Heart right ventricle (tissue), 16 donors: Measurements from ENCODE around the gene CYP24A1. TPM values are rescaled to one million over a fixed set of nuclear protein-coding genes. Genes with fewer than 3 reads are reported as not detected.

Experiments used
- ATAC-seq, 8 donors: fragments of 200-7000 bp; cut with Tn5 transposase; one replicate each; pipeline ENCODE4 v1.9.1; 2020; ENCODE audit warnings: mild to moderate bottlenecking in 8 of 8, moderate library complexity in 8 of 8, moderate number of reproducible peaks in 1 of 8
- DNase-seq, 2 donors: peaks; one replicate each; pipeline ENCODE4 v3.0.0-alpha.2; 2020
- H3K27ac ChIP-seq, 10 donors: fragments of 200-600 bp; sonication (generic) in 2 of 10; one replicate each; pipeline versions ENCODE4 v1.5.0 to v1.8.0; 2020 to 2022; ENCODE audit warnings: mild to moderate bottlenecking in 3 of 10
- H3K27me3 ChIP-seq, 7 donors: fragments of 200-600 bp; one replicate each; pipeline ENCODE4 v1.8.0; 2021 to 2022; ENCODE audit warnings: mild to moderate bottlenecking in 2 of 7
- H3K36me3 ChIP-seq, 9 donors: fragments of 200-600 bp; sonication (generic) in 1 of 9; one replicate each; pipeline versions ENCODE4 v1.5.0 to v1.8.0; 2020 to 2022; ENCODE audit warnings: mild to moderate bottlenecking in 2 of 9
- H3K4me1 ChIP-seq, 9 donors: fragments of 200-600 bp; sonication (generic) in 1 of 9; one replicate each; pipeline versions ENCODE4 v1.5.0 to v1.8.0; 2020 to 2022; ENCODE audit warnings: mild to moderate bottlenecking in 4 of 9
- H3K4me3 ChIP-seq, 10 donors: fragments of 200-600 bp; sonication (generic) in 2 of 10; one replicate each; pipeline versions ENCODE4 v1.5.0 to v1.8.0; 2020 to 2022; ENCODE audit warnings: mild to moderate bottlenecking in 7 of 10, moderate library complexity in 2 of 10
- H3K9me3 ChIP-seq, 11 donors: fragments of 200-600 bp in 10 of 11; sonication (generic) in 2 of 11; one replicate each; pipeline versions ENCODE4 v1.5.0 to v1.8.0; 2013 to 2022; ENCODE audit warnings: mild to moderate bottlenecking in 2 of 11, control low read depth in 1 of 11, moderate library complexity in 1 of 11
- WGBS, 2 donors: extraction: QIAGEN DNeasy Blood & Tissue Kit; methylation state at CpG; one replicate each; pipeline ENCODE4 v1.1.7; 2013; ENCODE audit warnings: inconsistent platforms in 1 of 2; 5-methylcytosine and 5-hydroxymethylcytosine counted together
- intact Hi-C, 10 donors: fragments of 100-400 bp; cut with DNase I; formaldehyde crosslinking; loops; one replicate each; pipeline versions ENCODE4 v1.11.1 to v1.14.2; 2022
- polyA plus RNA-seq, 2 donors: library from polyadenylated mRNA; stranded (reverse); fragments of 200-250 nt; gene quantifications; one replicate each; pipeline ENCODE4 v1.2.3, GENCODE V29; 2013
- total RNA-seq, 10 donors: library from RNA; stranded (reverse); fragmentation: NEBNext Ultra II Directional in 3 of 10; extraction: Animal tissue kit (Norgen Biotek cat#: 25700) in 3 of 10; gene quantifications; one replicate each; pipeline versions ENCODE4 v1.2.1 to v1.2.4, GENCODE V29; 2021 to 2023
- TF ChIP-seq, protein P1 (sequence below), 9 donors: fragments of 200-600 bp; sonication (generic) in 2 of 9; IDR thresholded peaks; one replicate each; pipeline versions ENCODE4 v1.5.0 to v1.8.0; 2021 to 2022; ENCODE audit warnings: antibody characterized with exemption in 9 of 9, mild to moderate bottlenecking in 5 of 9, moderate library complexity in 1 of 9
- donor health status: Arrhythmogenic right ventricular cardiomyopathy.
- donor health status: ischemic (EF 13 %, LVEDD 7.1; RV severe dilation, severe dysfunction).
- donor health status: healthy with polysubstance abuse.
- donor health status: DM: no; HTN: yes; CAD: no.
- donor health status: DM: no; HTN: no; CAD: no.
- donor health status: ischemic (EF 25% LVEDD 6.9; RV normal size, moderate dysfunction).
- donor health status: ischemic (EF 25% LVEDD 5.7; RV mildly dilated, moderate dysfunction).
- donor health status: healthy.
- donor health status: DM: yes; HTN: yes; CAD: no.
- donor health status: Ischemic cardiomyopathy.
- donor health status: ischemic (EF 35%, LVEDD 5.7; RV mildly dilated, moderate dysfunction).
- donor health status: nonischemic (EF 11% LVEDD 7.7; RV severe dilation, severe dysfunction).
- donor health status: DM: yes; HTN: yes; CAD: no.
- donor health status: PGD.
- donor health status: ischemic (EF 29% LVEDD 5.4; RV normal size, mild dysfunction).
- donor health status: nonischemic (EF 23%, LVEDD 6.1; RV moderate dilation, normal function).

The CYP24A1 gene
- total and polyA plus RNA-seq, 12 donors: not detected

DNA sequence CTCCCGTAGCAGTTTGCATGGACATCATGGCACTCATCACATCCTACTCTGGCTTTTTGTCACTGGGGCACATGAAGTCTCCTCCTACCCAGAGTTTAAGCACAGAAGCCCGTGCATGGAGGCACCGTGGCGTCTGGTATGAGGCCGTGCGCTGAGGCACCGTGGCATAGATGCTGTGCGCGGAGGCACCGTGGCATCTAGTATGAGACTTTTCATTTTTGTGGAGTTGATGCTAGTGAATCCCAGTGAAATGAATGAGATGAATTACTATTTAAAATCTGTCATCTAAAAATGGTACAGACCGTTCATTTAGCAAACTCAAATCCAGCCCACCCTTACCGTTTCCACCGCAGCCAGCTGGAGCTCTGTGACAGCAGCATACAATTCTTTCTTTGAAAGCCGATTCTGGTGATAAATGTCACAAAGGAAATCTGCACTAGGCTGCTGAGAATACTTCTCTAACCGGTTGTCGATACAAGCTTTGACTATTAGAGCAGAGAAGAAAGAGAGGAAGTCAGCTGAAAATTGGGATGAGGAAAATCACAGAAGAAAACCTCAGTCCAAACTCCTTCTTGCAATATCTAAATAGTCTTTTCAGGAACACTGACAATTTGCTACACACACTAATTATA lies 11.3 kb downstream of the CYP24A1 start:
- 70 to 73% methylated on average over 16 of the region's 16 CpGs for WGBS, 2 donors
- no peak overlapping the region for H3K27ac ChIP-seq
- DNase-seq (no peak), ATAC-seq (no peak)
- H3K9me3 ChIP-seq: no peaks in the 10 kb centered on the region
- intact Hi-C loops: loop anchor here in 1 of 10 donors (5.0 kb wide), 1 partner anchor 1785 kb away; no protein-coding TSS in a partner anchor
- no peaks in the 10 kb centered on the region for H3K36me3 ChIP-seq
- H3K4me3 ChIP-seq: no peak overlapping the region
- TF ChIP-seq, protein P1, sequence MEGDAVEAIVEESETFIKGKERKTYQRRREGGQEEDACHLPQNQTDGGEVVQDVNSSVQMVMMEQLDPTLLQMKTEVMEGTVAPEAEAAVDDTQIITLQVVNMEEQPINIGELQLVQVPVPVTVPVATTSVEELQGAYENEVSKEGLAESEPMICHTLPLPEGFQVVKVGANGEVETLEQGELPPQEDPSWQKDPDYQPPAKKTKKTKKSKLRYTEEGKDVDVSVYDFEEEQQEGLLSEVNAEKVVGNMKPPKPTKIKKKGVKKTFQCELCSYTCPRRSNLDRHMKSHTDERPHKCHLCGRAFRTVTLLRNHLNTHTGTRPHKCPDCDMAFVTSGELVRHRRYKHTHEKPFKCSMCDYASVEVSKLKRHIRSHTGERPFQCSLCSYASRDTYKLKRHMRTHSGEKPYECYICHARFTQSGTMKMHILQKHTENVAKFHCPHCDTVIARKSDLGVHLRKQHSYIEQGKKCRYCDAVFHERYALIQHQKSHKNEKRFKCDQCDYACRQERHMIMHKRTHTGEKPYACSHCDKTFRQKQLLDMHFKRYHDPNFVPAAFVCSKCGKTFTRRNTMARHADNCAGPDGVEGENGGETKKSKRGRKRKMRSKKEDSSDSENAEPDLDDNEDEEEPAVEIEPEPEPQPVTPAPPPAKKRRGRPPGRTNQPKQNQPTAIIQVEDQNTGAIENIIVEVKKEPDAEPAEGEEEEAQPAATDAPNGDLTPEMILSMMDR (IDR thresholded peaks at IDR 0.05): no peak
- peaks cover 0 to 62% (median 45%) of the 10 kb centered on the region in 7 donors for H3K27me3 ChIP-seq
- no peaks in the 10 kb centered on the region for H3K4me1 ChIP-seq

DNA sequence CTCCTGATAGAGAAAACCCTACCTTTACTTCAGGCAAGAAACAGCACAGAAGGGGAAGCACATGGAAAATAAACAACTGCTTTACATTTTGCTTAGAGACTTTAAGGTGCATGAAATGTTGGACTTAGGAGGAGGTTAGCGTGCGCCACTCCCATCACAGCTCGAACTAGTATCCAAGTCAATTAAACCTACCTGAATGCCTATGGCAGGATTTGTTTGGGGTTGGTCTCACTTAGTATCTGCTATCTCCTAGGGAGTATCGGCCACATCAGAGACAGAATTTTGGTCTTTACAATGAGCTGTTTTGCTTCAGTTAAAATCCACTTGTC lies 12.0 kb downstream of the CYP24A1 start:
- intact Hi-C loops: loop anchor here in 1 of 10 donors (5.0 kb wide), 1 partner anchor 1786 kb away; no protein-coding TSS in a partner anchor
- no peak for ATAC-seq
- Histone ChIP-seq H3K27me3 (peaks cover 0 to 58% (median 39%) of the 10 kb centered on the region in 7 donors), H3K4me3 (no peak overlapping the region), H3K27ac (no peak overlapping the region), H3K9me3 (no peaks in the 10 kb centered on the region), H3K36me3 (no peaks in the 10 kb centered on the region), H3K4me1 (no peaks in the 10 kb centered on the region)
- 93 to 95% methylated on average over 4 of the region's 4 CpGs for WGBS, 2 donors
- DNase-seq: no peak
- TF ChIP-seq, protein P1 (IDR thresholded peaks at IDR 0.05): no peak

DNA sequence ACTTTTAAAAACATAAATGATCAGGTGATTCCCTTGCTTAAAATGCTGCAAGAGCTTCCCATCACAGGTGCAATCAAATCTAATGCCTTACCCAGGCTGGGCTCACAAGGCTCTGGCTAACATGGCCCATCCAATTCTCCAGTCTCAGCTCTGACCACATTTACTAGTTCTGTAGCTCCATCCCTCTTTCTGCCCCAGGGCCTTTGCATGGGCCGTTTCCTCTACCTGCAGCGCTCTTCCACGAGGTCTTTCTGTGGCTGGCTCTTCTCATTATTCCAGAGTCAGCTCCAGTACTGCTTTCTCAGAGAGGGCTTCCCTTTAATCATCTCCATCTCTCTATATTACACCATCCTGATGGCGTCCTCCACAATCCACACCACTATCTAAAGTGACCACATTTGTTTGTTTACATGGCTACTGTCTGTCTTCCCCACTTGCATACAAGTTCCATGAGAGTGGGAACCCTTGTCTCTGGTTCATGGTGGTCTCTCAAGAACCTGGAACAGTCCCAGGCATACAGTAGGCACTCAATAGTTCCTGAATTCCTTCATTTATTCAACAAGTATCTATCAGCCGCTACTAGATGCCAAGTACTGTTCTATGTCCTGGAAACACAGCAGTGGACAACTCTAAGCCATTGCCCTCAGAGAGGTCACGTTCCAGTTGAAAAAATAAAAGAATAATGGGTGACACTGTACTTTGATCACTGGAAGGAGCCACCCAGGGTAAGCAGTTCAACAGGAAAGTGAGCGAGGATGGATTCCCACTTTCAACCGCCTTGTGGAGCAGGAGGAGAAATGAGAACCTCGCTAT lies 12.6 kb downstream of the CYP24A1 start:
- ATAC-seq: no peak
- Histone ChIP-seq H3K36me3 (no peaks in the 10 kb centered on the region), H3K27me3 (peaks cover 0 to 57% (median 36%) of the 10 kb centered on the region in 7 donors), H3K4me3 (no peak overlapping the region), H3K4me1 (no peaks in the 10 kb centered on the region), H3K27ac (no peak overlapping the region), H3K9me3 (no peaks in the 10 kb centered on the region)
- no peak for DNase-seq
- TF ChIP-seq, protein P1 (IDR thresholded peaks at IDR 0.05): no peak
- intact Hi-C loops: loop anchor here in 1 of 10 donors (5.0 kb wide), 1 partner anchor 1786 kb away; no protein-coding TSS in a partner anchor
- 87 to 88% methylated on average over 9 of the region's 9 CpGs for WGBS, 2 donors

DNA sequence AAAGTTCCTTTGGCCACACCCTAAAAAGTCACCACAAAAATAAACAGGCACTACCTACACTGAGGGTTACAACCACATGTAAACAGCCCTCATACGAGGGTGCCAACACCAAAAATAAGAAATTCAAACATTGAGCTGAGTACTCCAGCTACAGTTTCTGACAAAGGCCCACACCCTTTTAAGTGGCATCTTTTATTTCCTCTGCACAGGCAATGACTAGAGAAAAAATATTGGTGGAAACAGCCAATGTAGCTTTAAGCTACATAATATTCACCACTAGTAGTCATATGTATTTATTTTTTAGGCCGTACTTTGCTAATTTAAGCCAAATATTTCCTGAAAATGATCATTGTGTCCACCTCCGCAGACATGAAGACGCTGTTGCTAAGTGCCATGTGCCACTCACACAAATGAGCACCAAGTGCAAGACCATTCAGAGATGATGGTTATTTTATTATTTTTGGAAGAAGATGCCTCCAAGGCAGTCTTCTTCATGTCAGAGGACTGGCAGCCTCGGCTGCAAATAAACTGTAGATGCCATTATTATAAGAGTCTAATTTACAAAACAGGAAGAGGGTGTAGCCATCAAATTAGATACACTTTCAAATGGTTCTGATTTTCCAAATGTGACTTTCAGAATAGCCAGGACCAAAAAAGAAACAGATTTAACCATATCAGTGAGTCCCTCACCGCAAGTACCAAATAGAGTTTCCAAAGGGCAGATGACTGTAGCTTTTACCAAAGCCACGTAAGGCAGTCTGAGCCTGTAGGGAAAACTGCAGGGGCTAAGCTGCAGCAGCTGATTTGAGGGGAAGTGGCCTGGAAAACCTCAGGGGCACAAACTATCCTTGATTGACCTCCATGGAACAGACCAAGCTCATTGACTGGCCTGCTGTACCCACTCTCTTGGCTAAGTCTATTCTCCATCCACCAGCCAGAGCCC lies 13.4 kb downstream of the CYP24A1 start:
- peaks cover 0 to 49% (median 34%) of the 10 kb centered on the region in 7 donors for H3K27me3 ChIP-seq
- no peaks in the 10 kb centered on the region for H3K4me1 ChIP-seq
- DNase-seq: no peak

More for the DNA sequence above, 13.4 kb downstream of the CYP24A1 start:
- Histone ChIP-seq H3K27ac (no peak overlapping the region), H3K36me3 (no peaks in the 10 kb centered on the region), H3K4me3 (no peak overlapping the region), H3K9me3 (no peaks in the 10 kb centered on the region)
- intact Hi-C loops: loop anchor here in 1 of 10 donors (5.0 kb wide), 1 partner anchor 1787 kb away; no protein-coding TSS in a partner anchor
- no peak for ATAC-seq
- TF ChIP-seq, protein P1 (IDR thresholded peaks at IDR 0.05): no peak
- WGBS, 2 donors: 76 to 77% methylated on average over 7 of the region's 7 CpGs
